Tibial nerve (tissue), 4 donors: ENCODE results near the gene CRYBG1.
"Not testable (repeated sequence)": the region's sequence is repeated elsewhere in the genome, so short reads cannot be mapped to it uniquely, and the experiment has no call there.

Experiments used
- EP300 ChIP-seq, 2 donors: sonication (generic); formaldehyde crosslinking; IDR thresholded peaks; one replicate each; pipeline ENCODE4 v1.6.1; 2017; ENCODE audit warnings: antibody characterized with exemption in 2 of 2, mild to moderate bottlenecking in 1 of 2
- TF ChIP-seq, protein P1 (sequence below), 5 experiments: fragments of 200-600 bp in 3 of 5; fragments of 450-650 bp in 2 of 5; sonication (generic) in 3 of 5; IDR thresholded peaks; one replicate each; pipeline ENCODE4 v1.5.1; 2016 to 2019; ENCODE audit warnings: antibody characterized with exemption in 5 of 5, mild to moderate bottlenecking in 3 of 5, moderate library complexity in 2 of 5

DNA sequence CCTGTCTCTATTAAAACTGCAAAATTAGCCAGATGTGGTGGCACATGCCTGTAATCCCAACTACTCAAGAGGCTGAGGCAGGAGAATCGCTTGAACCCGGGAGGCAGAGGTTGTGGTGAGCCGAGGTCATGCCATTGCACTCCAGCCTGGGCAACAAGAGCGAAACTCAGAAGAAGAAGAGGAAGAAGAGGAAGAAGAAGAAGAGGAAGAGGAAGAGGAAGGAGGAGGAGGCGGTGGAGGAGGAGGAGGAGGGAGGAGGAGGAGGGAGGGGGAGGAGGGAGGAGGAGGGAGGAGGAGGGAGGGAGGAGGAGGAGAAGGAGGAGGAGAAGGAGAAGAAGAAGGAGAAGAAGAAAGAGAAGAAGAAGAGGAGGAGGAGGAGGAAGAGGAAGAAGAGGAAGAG, 228.4 kb downstream of the CRYBG1 start:
- not testable (repeated sequence) for TF ChIP-seq EP300 (IDR thresholded peaks at IDR 0.05)
- TF ChIP-seq, protein P1, sequence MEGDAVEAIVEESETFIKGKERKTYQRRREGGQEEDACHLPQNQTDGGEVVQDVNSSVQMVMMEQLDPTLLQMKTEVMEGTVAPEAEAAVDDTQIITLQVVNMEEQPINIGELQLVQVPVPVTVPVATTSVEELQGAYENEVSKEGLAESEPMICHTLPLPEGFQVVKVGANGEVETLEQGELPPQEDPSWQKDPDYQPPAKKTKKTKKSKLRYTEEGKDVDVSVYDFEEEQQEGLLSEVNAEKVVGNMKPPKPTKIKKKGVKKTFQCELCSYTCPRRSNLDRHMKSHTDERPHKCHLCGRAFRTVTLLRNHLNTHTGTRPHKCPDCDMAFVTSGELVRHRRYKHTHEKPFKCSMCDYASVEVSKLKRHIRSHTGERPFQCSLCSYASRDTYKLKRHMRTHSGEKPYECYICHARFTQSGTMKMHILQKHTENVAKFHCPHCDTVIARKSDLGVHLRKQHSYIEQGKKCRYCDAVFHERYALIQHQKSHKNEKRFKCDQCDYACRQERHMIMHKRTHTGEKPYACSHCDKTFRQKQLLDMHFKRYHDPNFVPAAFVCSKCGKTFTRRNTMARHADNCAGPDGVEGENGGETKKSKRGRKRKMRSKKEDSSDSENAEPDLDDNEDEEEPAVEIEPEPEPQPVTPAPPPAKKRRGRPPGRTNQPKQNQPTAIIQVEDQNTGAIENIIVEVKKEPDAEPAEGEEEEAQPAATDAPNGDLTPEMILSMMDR (IDR thresholded peaks at IDR 0.05) = not testable (repeated sequence)
